ENCODE measurements around the gene KIAA1755.

GRCh38 chr20:38193586-38194105 lies 66.9 kb downstream of the KIAA1755 start:
- no peak for TF ChIP-seq CTCF (IDR thresholded peaks at IDR 0.05)
- no peak for TF ChIP-seq ZFX (IDR thresholded peaks at IDR 0.05; ENCODE audit: borderline replicate concordance)
